AG04449 (cell line): ENCODE measurements around the gene PNKD.

Experiments used
- CTCF ChIA-PET: fragments of 350-600 bp; formaldehyde crosslinking; extraction: SDS; loops from one replicate; lab custom pipeline; 2021; ENCODE audit warnings: antibody characterized with exemption; lab: Yijun Ruan, JAX
- POLR2A ChIA-PET: fragments of 400-600, 350-600 bp; formaldehyde crosslinking; extraction: SDS; loops from one replicate; lab custom pipeline; 2020; ENCODE audit warnings: antibody characterized with exemption, inconsistent platforms; lab: Yijun Ruan, JAX
- DNase-seq: peaks from one replicate; pipeline ENCODE4 v3.0.0-alpha.2; 2010; ENCODE audit warnings: low read depth, low spot score
- H3K4me3 ChIP-seq: 2 replicates; pipeline ENCODE4 v1.5.1; 2011; ENCODE audit warnings: low read depth, mild to moderate bottlenecking, control low read depth, low read length
- TF ChIP-seq, protein P1 (sequence below): IDR thresholded peaks from one replicate; pipeline ENCODE4 v1.5.1; 2011; ENCODE audit warnings: mild to moderate bottlenecking, moderate library complexity, low read length, control low read depth, inconsistent platforms; ENCODE audit not compliant: insufficient read depth; ENCODE audit errors: missing control alignments

PNKD gene

DNA sequence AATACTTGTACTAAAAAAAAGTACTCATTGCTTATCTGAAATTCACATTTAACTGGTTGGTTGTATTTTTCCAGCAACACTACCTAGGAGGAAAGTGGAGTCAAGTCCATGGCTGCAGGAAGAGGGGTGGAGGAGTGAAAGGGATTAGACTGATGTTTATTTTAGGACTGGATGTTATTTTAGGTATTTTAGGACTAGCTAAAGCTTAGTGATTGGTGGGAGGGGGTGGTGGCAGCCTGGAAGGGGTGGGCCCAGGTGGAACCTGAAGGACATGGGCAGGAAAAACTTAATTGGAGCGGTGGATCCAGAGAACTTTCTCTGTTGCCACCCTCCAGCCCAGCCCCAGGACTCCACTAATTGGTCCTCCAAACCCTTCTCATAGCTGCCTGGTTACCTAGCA, 25.9 kb downstream of the PNKD start:
- DNase-seq = no peak
- TF ChIP-seq, protein P1, sequence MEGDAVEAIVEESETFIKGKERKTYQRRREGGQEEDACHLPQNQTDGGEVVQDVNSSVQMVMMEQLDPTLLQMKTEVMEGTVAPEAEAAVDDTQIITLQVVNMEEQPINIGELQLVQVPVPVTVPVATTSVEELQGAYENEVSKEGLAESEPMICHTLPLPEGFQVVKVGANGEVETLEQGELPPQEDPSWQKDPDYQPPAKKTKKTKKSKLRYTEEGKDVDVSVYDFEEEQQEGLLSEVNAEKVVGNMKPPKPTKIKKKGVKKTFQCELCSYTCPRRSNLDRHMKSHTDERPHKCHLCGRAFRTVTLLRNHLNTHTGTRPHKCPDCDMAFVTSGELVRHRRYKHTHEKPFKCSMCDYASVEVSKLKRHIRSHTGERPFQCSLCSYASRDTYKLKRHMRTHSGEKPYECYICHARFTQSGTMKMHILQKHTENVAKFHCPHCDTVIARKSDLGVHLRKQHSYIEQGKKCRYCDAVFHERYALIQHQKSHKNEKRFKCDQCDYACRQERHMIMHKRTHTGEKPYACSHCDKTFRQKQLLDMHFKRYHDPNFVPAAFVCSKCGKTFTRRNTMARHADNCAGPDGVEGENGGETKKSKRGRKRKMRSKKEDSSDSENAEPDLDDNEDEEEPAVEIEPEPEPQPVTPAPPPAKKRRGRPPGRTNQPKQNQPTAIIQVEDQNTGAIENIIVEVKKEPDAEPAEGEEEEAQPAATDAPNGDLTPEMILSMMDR = no peak
- no peak overlapping the region for H3K4me3 ChIP-seq
- POLR2A ChIA-PET = interaction anchor here (0.6 kb wide), 1 partner anchor 242 kb away, joined by 3 read pairs; no protein-coding TSS in a partner anchor
- CTCF ChIA-PET = interaction anchor here (0.8 to 11.8 kb wide), 9 partner anchors 8 to 170 kb away, joined by 4 to 118 read pairs (median 8); partner anchors contain the start of genes AAMP, CATIP and PNKD

DNA sequence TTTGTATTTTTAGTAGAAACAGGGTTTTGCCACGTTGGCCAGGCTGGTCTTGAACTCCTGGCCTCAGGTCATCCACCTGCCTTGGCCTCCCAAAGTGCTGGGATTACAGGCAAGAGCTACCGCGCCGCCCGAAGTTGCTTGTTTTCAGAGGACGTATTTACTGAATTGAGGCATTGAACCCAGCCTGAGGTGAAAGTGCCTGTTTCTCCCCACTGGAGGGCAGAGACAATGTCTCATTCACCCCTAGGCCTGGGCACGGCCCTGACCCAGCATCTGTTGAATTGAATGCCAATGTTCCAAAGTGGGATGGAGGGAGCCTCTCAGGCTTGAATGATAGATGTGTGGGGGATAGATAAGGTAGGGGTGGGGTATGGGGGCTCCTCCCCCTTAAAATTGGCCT, 26.5 kb downstream of the PNKD start:
- CTCF ChIA-PET = interaction anchor here (1.0 to 11.8 kb wide), 7 partner anchors 8 to 169 kb away, joined by 3 to 118 read pairs (median 38); partner anchors contain the start of genes AAMP, CATIP and PNKD
- H3K4me3 ChIP-seq = no peak overlapping the region
- TF ChIP-seq, protein P1 = no peak
- no peak for DNase-seq
- POLR2A ChIA-PET = no interaction called here

DNA sequence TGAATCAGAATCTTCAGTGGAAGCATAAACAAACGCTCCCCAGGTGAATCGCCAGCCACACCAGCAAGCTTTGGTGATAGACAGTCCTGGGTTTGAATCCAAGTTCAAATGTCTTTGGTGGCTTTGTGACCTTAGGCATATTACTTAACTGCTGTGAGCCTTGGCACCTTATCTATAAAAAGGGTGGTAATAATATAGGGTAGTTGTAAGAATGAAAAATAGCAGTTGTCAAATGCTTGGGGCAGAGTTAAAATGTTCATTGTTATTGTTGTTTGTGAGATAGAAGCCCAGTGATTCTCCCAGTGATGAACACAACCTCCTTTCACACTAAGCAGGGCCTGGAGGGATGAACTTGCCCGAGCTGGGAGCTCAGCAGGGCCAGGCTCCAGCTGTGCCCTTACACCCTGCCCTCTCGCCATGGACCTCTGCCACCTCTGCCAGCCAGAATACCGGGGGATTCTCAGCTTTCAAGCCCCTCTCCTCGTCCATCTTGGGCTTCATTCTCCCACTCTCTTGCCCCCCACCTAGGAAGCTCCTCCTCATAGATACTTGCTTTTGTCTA, 28.1 kb downstream of the PNKD start:
- H3K4me3 ChIP-seq = no peak overlapping the region
- no peak for DNase-seq
- ChIA-PET POLR2A (interaction anchor here (0.7 kb wide), 1 partner anchor 12 kb away, joined by 4 read pairs; no protein-coding TSS in a partner anchor), CTCF (interaction anchor here (0.7 to 11.8 kb wide), 18 partner anchors 8 to 168 kb away, joined by 3 to 117 read pairs (median 6); partner anchors contain the start of genes AAMP, CATIP and PNKD)
- TF ChIP-seq, protein P1 = no peak

DNA sequence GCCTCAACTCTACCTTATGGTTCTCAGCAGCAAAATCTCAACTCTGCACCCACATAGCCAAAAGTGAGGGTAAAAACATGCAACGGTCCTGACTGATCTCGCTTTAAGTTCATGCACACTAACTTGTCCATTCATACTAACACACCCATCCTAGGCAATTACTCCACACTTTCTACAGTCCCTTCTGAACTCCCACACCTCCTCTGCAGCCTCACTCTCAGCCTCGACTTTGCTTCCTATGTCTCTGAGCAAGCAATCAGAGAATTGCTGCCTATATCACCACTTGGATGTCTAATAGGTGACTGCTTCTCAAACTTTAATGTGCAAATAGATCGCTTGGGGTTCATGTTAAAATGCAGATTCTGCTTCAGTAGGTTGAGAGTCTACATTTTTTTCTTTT, 29.8 kb downstream of the PNKD start:
- no peak for DNase-seq
- TF ChIP-seq, protein P1 = no peak
- ChIA-PET CTCF (interaction anchor here (1.2 to 11.8 kb wide), 9 partner anchors 10 to 166 kb away, joined by 3 to 117 read pairs (median 9); partner anchors contain the start of gene CATIP), POLR2A (no interaction called here)
- H3K4me3 ChIP-seq = no peak overlapping the region

DNA sequence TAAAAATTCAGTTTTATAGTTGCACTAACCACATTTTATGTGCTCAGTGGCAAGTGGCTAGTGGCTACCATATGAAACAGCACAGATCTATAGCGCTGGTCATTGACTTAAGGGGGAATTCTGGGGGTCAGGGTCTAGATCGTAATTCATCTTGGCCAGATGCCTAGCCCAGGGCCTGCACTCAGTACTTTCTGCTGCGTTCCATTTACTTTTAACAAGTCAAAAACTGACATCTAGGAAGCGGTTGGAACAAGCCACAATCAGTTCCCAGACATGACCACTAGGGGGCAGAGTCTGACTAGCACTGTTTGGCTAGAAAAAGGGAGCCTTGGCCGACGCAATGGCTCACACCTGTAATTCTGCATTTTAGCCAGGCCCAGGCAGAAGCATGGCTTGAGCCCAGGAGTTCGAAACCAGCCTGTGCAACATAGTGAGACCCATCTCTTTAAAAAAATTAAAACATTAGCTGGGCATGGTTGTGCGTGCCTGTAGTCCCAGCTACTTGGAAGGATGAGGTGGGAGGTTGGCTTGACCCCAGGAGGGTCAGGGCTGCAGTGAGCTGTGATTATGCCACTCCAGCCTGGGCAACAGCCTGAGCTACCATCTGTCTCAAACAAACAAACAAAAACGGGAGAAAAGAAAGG, 31.0 kb downstream of the PNKD start:
- CTCF ChIA-PET = interaction anchor here (0.8 to 7.2 kb wide), 34 partner anchors 8 to 345 kb away, joined by 3 to 116 read pairs (median 5); partner anchors contain the start of genes AAMP, CATIP, PNKD and TMBIM1
- POLR2A ChIA-PET = no interaction called here
- TF ChIP-seq, protein P1 = peak; percentile 88
- no peak for DNase-seq
- no peak overlapping the region for H3K4me3 ChIP-seq

DNA sequence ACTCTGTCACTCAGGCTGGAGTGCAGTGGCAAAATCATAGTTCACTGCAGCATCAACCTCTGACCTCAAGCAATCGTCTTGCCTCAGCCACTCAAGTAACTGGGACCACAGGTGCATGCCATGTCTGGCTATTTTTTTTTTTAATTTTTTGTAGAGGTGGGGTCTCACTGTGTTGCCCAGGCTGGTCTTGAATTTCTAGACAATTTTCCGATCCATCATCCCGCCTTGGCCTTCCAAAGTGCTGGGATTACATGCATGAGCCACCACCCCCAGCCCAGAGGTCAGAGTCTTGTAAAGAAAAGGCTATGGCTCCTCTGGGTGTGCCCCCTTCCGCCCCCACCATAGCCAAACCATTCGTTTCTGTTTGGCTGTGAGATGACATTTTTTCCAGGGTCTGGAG, 35.1 kb downstream of the PNKD start:
- no peak for DNase-seq
- CTCF ChIA-PET = interaction anchor here (4.9 to 7.2 kb wide), 2 partner anchors 12 to 50 kb away, joined by 37 to 92 read pairs; partner anchors contain the start of genes CATIP and TMBIM1
- TF ChIP-seq, protein P1 = no peak

More for the DNA sequence above, 35.1 kb downstream of the PNKD start:
- H3K4me3 ChIP-seq = no peak overlapping the region
- POLR2A ChIA-PET = no interaction called here
